HG03139 (cell line): ENCODE data around the gene SLC22A23.

Experiments
- ATAC-seq: cut with Tn5 transposase; IDR thresholded peaks from one replicate; pipeline ENCODE4 v1.9.1; 2021; ENCODE audit not compliant: unreplicated experiment

SLC22A23 gene

GRCh38 chr6:3406362-3406821, 50.5 kb downstream of the SLC22A23 start:
- no peak for ATAC-seq

- ATAC-seq: no peak
Observed at GRCh38 chr6:3405679-3406078, 51.2 kb downstream of the SLC22A23 start.

- ATAC-seq: no peak
Observed at GRCh38 chr6:3405182-3405518, 51.7 kb downstream of the SLC22A23 start.

GRCh38 chr6:3403238-3404173, 53.3 kb downstream of the SLC22A23 start:
- no peak for ATAC-seq

GRCh38 chr6:3402310-3403237, 54.3 kb downstream of the SLC22A23 start:
- ATAC-seq: no peak

- no peak for ATAC-seq
Observed at GRCh38 chr6:3400162-3400561, 56.7 kb downstream of the SLC22A23 start.

GRCh38 chr6:3398755-3399696, 57.8 kb downstream of the SLC22A23 start:
- ATAC-seq: no peak

- no peak for ATAC-seq
Observed at GRCh38 chr6:3398165-3398562, 58.7 kb downstream of the SLC22A23 start.

GRCh38 chr6:3397229-3398164, 59.4 kb downstream of the SLC22A23 start:
- no peak for ATAC-seq

GRCh38 chr6:3396503-3397180, 60.2 kb downstream of the SLC22A23 start:
- no peak for ATAC-seq

GRCh38 chr6:3394671-3395070, 62.2 kb downstream of the SLC22A23 start:
- no peak for ATAC-seq

GRCh38 chr6:3393836-3394202, 63.0 kb downstream of the SLC22A23 start:
- ATAC-seq: no peak

GRCh38 chr6:3392930-3393835, 63.7 kb downstream of the SLC22A23 start:
- ATAC-seq: no peak

GRCh38 chr6:3391902-3392458, 64.9 kb downstream of the SLC22A23 start:
- ATAC-seq: no peak

GRCh38 chr6:3390698-3391097, 66.2 kb downstream of the SLC22A23 start:
- no peak for ATAC-seq

- ATAC-seq: no peak
Observed at GRCh38 chr6:3389390-3390167, 67.3 kb downstream of the SLC22A23 start.

- no peak for ATAC-seq
Observed at GRCh38 chr6:3388786-3389185, 68.1 kb downstream of the SLC22A23 start.
